MM.1S (cell line): ENCODE measurements around the gene KCNQ1.
A peak's percentile ranks its signal among the peaks of the same experiment; 100 is the strongest.

ENCODE experiments used
- DNase-seq: peaks from one replicate; pipeline ENCODE4 v3.0.0-alpha.2; 2015
- H2AFZ ChIP-seq: fragments of 300-600 bp; sonication (generic); 2 replicates; pipeline ENCODE4 v1.6.0; 2016; ENCODE audit warnings: antibody characterized with exemption, low read length
- H3F3A ChIP-seq: fragments of 300-600 bp; sonication (generic); 2 replicates; pipeline ENCODE4 v1.6.1; 2016; ENCODE audit warnings: mild to moderate bottlenecking, antibody characterized with exemption, low read length, moderate library complexity, mixed read lengths; ENCODE audit not compliant: insufficient read depth
- H3K27ac ChIP-seq: fragments of 300-600 bp; sonication (generic); 2 replicates; pipeline ENCODE4 v1.5.1; 2016; ENCODE audit warnings: mild to moderate bottlenecking, low read length
- H3K27me3 ChIP-seq: fragments of 300-600 bp; sonication (generic); replicated peaks from 2 replicates; pipeline ENCODE4 v1.6.0; 2016; ENCODE audit warnings: low read length; ENCODE audit not compliant: insufficient read depth
- H3K36me3 ChIP-seq: fragments of 300-600 bp; sonication (generic); replicated peaks from 2 replicates; pipeline ENCODE4 v1.6.1; 2016; ENCODE audit warnings: mild to moderate bottlenecking, low read length, mixed read lengths; ENCODE audit not compliant: insufficient read depth
- H3K4me1 ChIP-seq: fragments of 300-600 bp; sonication (generic); 2 replicates; pipeline ENCODE4 v1.6.1; 2016; ENCODE audit warnings: low read length, mixed read lengths
- H3K4me2 ChIP-seq: fragments of 300-600 bp; sonication (generic); 2 replicates; pipeline ENCODE4 v1.6.0; 2016; ENCODE audit warnings: low read depth, low read length
- H3K4me3 ChIP-seq: fragments of 300-600 bp; sonication (generic); 2 replicates; pipeline ENCODE4 v1.5.1; 2016; ENCODE audit warnings: low read length, mixed read lengths
- H3K79me2 ChIP-seq: fragments of 300-600 bp; sonication (generic); 2 replicates; pipeline ENCODE4 v1.6.1; 2016; ENCODE audit warnings: mixed run types, low read length, mixed read lengths
- H3K9ac ChIP-seq: fragments of 300-600 bp; sonication (generic); 2 replicates; pipeline ENCODE4 v1.6.1; 2016; ENCODE audit warnings: low read length, mixed read lengths
- H3K9me2 ChIP-seq: fragments of 300-600 bp; sonication (generic); replicated peaks from 2 replicates; pipeline ENCODE4 v1.6.1; 2016; ENCODE audit warnings: mild to moderate bottlenecking, low read length, mixed read lengths; ENCODE audit not compliant: insufficient read depth
- H3K9me3 ChIP-seq: fragments of 300-600 bp; sonication (generic); replicated peaks from 2 replicates; pipeline ENCODE4 v1.6.1; 2016; ENCODE audit warnings: mild to moderate bottlenecking, low read length, mixed read lengths; ENCODE audit not compliant: insufficient read depth
- H4K20me1 ChIP-seq: fragments of 300-600 bp; sonication (generic); 2 replicates; pipeline ENCODE4 v1.6.1; 2016; ENCODE audit warnings: mild to moderate bottlenecking, low read length, moderate library complexity, mixed read lengths; ENCODE audit not compliant: insufficient read depth
- CTCF ChIP-seq: fragments of 300-600 bp; sonication (generic); IDR thresholded peaks from 2 replicates; pipeline ENCODE4 v1.5.1; 2016; ENCODE audit warnings: antibody characterized with exemption, low read length, mixed read lengths
- EZH2 ChIP-seq: fragments of 300-600 bp; sonication (generic); optimal IDR thresholded peaks from 2 replicates; pipeline ENCODE3; 2017; ENCODE audit warnings: low read depth, mild to moderate bottlenecking, antibody characterized with exemption, low read length, mixed read lengths
- EZH2phosphoT487 ChIP-seq: fragments of 300-600 bp; sonication (generic); IDR thresholded peaks from 2 replicates; pipeline ENCODE4 v1.6.1; 2018; ENCODE audit warnings: antibody characterized with exemption, low read length

Gene KCNQ1

GRCh38 chr11:2419638-2420501 is 24.9 kb upstream of the KCNQ1 start:
- Histone ChIP-seq H3K4me2 (peak overlapping the region; percentile 30), H3K27ac (no peak overlapping the region), H3F3A (no peaks in the 10 kb centered on the region), H3K4me3 (0 out of 2 replicates have a peak overlapping the region, but pooled peaks have one; percentile 15), H3K79me2 (no peaks in the 10 kb centered on the region), H3K9me3 (no peaks in the 10 kb centered on the region), H3K36me3 (no peaks in the 10 kb centered on the region), H4K20me1 (no peaks in the 10 kb centered on the region), H2AFZ (peak overlapping the region; percentile 26; the same call in 1 of the 2 replicates), H3K9ac (no peak overlapping the region), H3K27me3 (peaks cover 85% of the 10 kb centered on the region), H3K9me2 (no peaks in the 10 kb centered on the region), H3K4me1 (no peaks in the 10 kb centered on the region)
- no peak for TF ChIP-seq EZH2phosphoT487
- peak; percentile 73 for TF ChIP-seq CTCF
- DNase-seq = peak; percentile 66

GRCh38 chr11:2420502-2421225 is 24.1 kb upstream of the KCNQ1 start:
- Histone ChIP-seq H3K4me3 (no peak overlapping the region), H3K4me2 (peak overlapping the region; percentile 30; the same call in 1 of the 2 replicates)

GRCh38 chr11:2421226-2421994 is 23.4 kb upstream of the KCNQ1 start:
- no peaks in the 10 kb centered on the region for H4K20me1 ChIP-seq
- no peak overlapping the region for H3K27ac ChIP-seq
- no peak overlapping the region for H3K9ac ChIP-seq
- H3K79me2 ChIP-seq = no peaks in the 10 kb centered on the region
- no peak for DNase-seq
- no peaks in the 10 kb centered on the region for H3K9me2 ChIP-seq
- no peaks in the 10 kb centered on the region for H3F3A ChIP-seq
- H3K4me2 ChIP-seq = no peak overlapping the region
- no peak overlapping the region for H2AFZ ChIP-seq
- peaks cover 85% of the 10 kb centered on the region for H3K27me3 ChIP-seq
- TF ChIP-seq EZH2 = no peak
- TF ChIP-seq EZH2phosphoT487 = no peak
- no peak for TF ChIP-seq CTCF
- H3K9me3 ChIP-seq = no peaks in the 10 kb centered on the region
- H3K36me3 ChIP-seq = no peaks in the 10 kb centered on the region
- H3K4me1 ChIP-seq = no peaks in the 10 kb centered on the region
- H3K4me3 ChIP-seq = no peak overlapping the region

More at GRCh38 chr11:2420502-2421225, 24.1 kb upstream of the KCNQ1 start:
- Histone ChIP-seq H3F3A (no peaks in the 10 kb centered on the region), H2AFZ (peak overlapping the region; percentile 26; the same call in 1 of the 2 replicates), H3K9me2 (no peaks in the 10 kb centered on the region), H3K79me2 (no peaks in the 10 kb centered on the region), H3K36me3 (no peaks in the 10 kb centered on the region), H3K9ac (no peak overlapping the region), H3K27ac (no peak overlapping the region), H3K27me3 (peaks cover 85% of the 10 kb centered on the region), H3K9me3 (no peaks in the 10 kb centered on the region), H3K4me1 (no peaks in the 10 kb centered on the region), H4K20me1 (no peaks in the 10 kb centered on the region)
- TF ChIP-seq EZH2 (no peak), CTCF (peak; percentile 88), EZH2phosphoT487 (no peak)
- peak; percentile 67 for DNase-seq
